IMR-90 (cell line): ENCODE results near the gene NREP. TPM values are rescaled to one million over a fixed set of nuclear protein-coding genes. Genes with fewer than 3 reads are reported as not detected.

ENCODE experiments used
- microRNA-seq, 2 experiments: library from miRNA; stranded (forward) in 1 of 2; unstranded in 1 of 2; fragments of 10-50 nt in 1 of 2; fragments of <30 nt in 1 of 2; gene quantifications in 1 of 2; microRNA quantifications in 1 of 2; one replicate each; pipeline versions ENCODE3 to v1.1.0; 2013 to 2020; ENCODE audit not compliant: insufficient read depth in 1 of 2, insufficient read length in 1 of 2, unreplicated experiment in 1 of 2
- polyA plus RNA-seq, 3 experiments: library from polyadenylated mRNA; depleted of rRNA; stranded (reverse); fragments of >200 nt; gene quantifications; 2 replicates each; pipeline ENCODE4 v1.2.3, GENCODE V29; 2012; ENCODE audit warnings: low replicate concordance in 1 of 3
- small RNA-seq, 5 experiments: library from RNA; depleted of rRNA; stranded (forward); fragments of <200 nt; gene quantifications; one replicate each; pipeline ENCODE3, GENCODE V24; 2012
- total RNA-seq: library from RNA; depleted of rRNA; stranded (reverse); fragments of >200 nt; gene quantifications from 2 replicates; pipeline ENCODE4 v1.2.3, GENCODE V29; 2012; rRNA removed

Gene NREP
- total and polyA plus RNA-seq, 2 of the 4 experiments (the other 2 are of a cell fraction) = 178 to 277 TPM

Small RNA genes lying within 50 kb of the gene (microRNA-seq; reads per million reads assigned to microRNA genes)
- not detected for gene RN7SKP57 (ENCODE audit: insufficient read depth, insufficient read length)

Small RNA genes lying within 50 kb of the gene (small RNA-seq; reads per million reads assigned to genes)
- 0 reads per million in 5 experiments for gene RN7SKP57

Other genes starting within 250 kb of the NREP start
- 30.3 and 63.0 TPM in 2 replicates for gene STARD4, start 244.7 kb downstream of the NREP start, total RNA-seq
- gene STARD4, start 244.7 kb downstream of the NREP start, polyA plus RNA-seq (2012; rRNA removed) = 15.9 and 21.5 TPM in 2 replicates